Liver (tissue), 3 donors: ENCODE results near the gene TRIM7.

Source experiments
- ATF3 ChIP-seq: IDR thresholded peaks from 2 replicates; pipeline ENCODE4 v1.6.1; 2016; ENCODE audit warnings: antibody characterized with exemption
- JUND ChIP-seq, 2 donors: IDR thresholded peaks; 2 replicates each; pipeline ENCODE4 v1.6.1; 2016; ENCODE audit warnings: antibody characterized with exemption in 2 of 2
- RAD21 ChIP-seq, 2 donors: IDR thresholded peaks; 2 replicates each; pipeline ENCODE4 v1.6.1; 2016; ENCODE audit warnings: antibody characterized with exemption in 2 of 2, mild to moderate bottlenecking in 2 of 2
- REST ChIP-seq: IDR thresholded peaks from 2 replicates; pipeline ENCODE4 v1.6.1; 2016; ENCODE audit warnings: antibody characterized with exemption, mild to moderate bottlenecking
- SP1 ChIP-seq: IDR thresholded peaks from 2 replicates; pipeline ENCODE4 v1.6.1; 2018; ENCODE audit warnings: antibody characterized with exemption, mild to moderate bottlenecking
- TAF1 ChIP-seq: conservative IDR thresholded peaks from 2 replicates; pipeline ENCODE4 v1.6.1; 2016; ENCODE audit warnings: antibody characterized with exemption, mild to moderate bottlenecking
- YY1 ChIP-seq: IDR thresholded peaks from 2 replicates; pipeline ENCODE4 v1.6.1; 2016; ENCODE audit warnings: antibody characterized with exemption, mild to moderate bottlenecking
- ZBTB33 ChIP-seq: IDR thresholded peaks from 2 replicates; pipeline ENCODE4 v1.6.1; 2016; ENCODE audit warnings: antibody characterized with exemption
- TF ChIP-seq, protein P1 (sequence below): fragments of 150-350 bp; IDR thresholded peaks from 2 replicates; pipeline ENCODE4 v1.5.1; 2017; ENCODE audit warnings: improper control_type of control experiment, low read depth, low read length; ENCODE audit not compliant: missing input control
- donor health status: healthy.
- donor health status: healthy.

DNA sequence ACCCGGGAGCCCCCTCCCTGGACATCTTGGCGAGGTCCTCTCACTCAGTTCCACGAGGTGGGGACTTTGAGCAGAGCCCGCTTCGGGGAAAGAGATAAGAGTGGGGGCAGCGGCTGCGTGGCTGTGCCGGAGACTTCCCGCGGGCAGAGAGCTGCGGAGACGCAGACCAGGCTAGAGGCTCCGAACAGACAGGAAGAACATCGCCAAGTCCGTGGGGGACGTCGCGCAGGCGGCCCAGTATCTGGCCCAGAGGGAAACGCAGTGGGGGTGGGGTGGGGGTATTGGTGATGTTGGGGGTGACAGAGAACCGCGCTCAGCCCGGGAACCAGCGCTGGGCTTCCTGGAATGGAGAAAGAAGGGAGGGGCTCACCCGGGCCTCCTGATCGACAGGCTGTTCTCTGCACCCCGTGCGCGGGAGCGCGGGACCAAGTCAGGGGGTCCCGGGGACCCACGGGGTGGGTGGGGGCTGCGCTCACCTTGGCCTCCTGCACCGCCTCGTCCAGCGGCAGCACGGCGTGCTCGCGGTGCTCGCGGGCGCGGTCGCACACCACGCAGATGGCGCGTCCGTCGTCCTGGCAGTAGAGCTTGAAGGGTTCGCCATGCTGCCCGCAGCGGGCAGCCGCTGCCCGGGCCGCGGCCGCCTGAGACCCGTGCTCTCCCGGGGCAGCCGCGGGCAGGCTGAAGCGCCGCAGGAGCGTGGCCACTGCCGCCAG lies 727 bp downstream of the TRIM7 start:
- TF ChIP-seq, protein P1, sequence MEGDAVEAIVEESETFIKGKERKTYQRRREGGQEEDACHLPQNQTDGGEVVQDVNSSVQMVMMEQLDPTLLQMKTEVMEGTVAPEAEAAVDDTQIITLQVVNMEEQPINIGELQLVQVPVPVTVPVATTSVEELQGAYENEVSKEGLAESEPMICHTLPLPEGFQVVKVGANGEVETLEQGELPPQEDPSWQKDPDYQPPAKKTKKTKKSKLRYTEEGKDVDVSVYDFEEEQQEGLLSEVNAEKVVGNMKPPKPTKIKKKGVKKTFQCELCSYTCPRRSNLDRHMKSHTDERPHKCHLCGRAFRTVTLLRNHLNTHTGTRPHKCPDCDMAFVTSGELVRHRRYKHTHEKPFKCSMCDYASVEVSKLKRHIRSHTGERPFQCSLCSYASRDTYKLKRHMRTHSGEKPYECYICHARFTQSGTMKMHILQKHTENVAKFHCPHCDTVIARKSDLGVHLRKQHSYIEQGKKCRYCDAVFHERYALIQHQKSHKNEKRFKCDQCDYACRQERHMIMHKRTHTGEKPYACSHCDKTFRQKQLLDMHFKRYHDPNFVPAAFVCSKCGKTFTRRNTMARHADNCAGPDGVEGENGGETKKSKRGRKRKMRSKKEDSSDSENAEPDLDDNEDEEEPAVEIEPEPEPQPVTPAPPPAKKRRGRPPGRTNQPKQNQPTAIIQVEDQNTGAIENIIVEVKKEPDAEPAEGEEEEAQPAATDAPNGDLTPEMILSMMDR: no peak
- TF ChIP-seq REST (no peak), RAD21 (IDR thresholded peaks at IDR 0.05) (no peak), TAF1 (no peak), JUND (IDR thresholded peaks at IDR 0.05) (no peak), SP1 (no peak), ZBTB33 (no peak), YY1 (no peak), ATF3 (no peak)
